ENCODE data around the gene RBM20.

- no peak for TF ChIP-seq EP300 (IDR thresholded peaks at IDR 0.05; ENCODE audit: borderline replicate concordance in 1 of 2, control insufficient read depth in 1 of 2, low read depth in 2 of 2, low read length in 2 of 2)
- TF ChIP-seq, protein P1, sequence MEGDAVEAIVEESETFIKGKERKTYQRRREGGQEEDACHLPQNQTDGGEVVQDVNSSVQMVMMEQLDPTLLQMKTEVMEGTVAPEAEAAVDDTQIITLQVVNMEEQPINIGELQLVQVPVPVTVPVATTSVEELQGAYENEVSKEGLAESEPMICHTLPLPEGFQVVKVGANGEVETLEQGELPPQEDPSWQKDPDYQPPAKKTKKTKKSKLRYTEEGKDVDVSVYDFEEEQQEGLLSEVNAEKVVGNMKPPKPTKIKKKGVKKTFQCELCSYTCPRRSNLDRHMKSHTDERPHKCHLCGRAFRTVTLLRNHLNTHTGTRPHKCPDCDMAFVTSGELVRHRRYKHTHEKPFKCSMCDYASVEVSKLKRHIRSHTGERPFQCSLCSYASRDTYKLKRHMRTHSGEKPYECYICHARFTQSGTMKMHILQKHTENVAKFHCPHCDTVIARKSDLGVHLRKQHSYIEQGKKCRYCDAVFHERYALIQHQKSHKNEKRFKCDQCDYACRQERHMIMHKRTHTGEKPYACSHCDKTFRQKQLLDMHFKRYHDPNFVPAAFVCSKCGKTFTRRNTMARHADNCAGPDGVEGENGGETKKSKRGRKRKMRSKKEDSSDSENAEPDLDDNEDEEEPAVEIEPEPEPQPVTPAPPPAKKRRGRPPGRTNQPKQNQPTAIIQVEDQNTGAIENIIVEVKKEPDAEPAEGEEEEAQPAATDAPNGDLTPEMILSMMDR (IDR thresholded peaks at IDR 0.05 in 2 of 3, conservative IDR thresholded peaks at IDR 0.05 in 1 of 3; ENCODE audit: control insufficient read depth in 2 of 3, extremely low read depth in 1 of 3, insufficient read depth in 1 of 3, low read depth in 3 of 3, low read length in 3 of 3): no peak
- TF ChIP-seq CHD1 (IDR thresholded peaks at IDR 0.05; ENCODE audit: low read depth, low read length): no peak
- TF ChIP-seq POLR2A (IDR thresholded peaks at IDR 0.05; ENCODE audit: low read depth, low read length): no peak
- TF ChIP-seq ZSCAN29 (IDR thresholded peaks at IDR 0.05): no peak
These were observed 112.7 kb downstream of the RBM20 start for GRCh38 chr10:110756876-110757275.

Measured in GM12878 (cell line).